ENCODE measurements around the gene PTPA.

The PTPA gene

DNA sequence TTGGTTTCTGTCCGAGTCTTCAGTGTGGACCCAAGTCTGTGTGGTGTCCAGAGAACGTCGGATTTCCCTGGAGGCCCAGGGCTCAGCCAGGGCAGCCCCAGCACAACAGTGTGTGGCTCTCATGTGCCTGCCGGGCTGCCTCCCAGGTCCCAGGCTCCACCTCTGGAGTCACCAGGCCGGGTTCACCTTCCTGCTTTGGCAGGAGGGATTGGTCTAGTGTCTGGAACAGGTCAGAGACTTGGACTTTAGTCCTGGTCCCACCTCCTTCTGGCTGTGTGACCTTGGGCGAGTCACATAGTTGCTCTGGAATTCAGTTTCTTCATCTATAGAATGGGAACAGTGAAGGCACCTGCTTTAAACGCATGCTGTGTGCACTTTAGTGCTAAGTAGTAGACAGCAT, 27.1 kb upstream of the PTPA start:
- DNase-seq, result no peak

DNA sequence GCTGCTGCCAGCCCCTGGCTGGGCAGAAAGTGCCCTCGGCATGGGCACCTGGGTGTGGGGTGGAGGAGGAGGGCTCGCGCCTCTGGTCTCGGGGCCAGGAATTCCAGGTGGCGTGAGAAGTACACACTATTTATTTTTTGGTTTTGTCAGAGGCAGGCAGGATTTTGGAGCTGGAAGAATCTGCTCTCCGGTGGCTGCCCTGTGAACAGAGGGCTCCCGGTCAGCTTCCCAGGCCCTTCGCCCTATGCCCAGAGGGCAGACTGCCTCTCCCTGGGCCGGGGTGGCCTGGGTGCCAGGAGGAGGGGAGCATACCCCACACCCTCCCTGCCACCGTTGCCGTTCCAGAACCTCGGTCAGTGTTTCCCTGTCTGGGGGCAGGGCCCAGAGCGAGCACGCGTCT, 22.0 kb upstream of the PTPA start:
- DNase-seq, result no peak

DNA sequence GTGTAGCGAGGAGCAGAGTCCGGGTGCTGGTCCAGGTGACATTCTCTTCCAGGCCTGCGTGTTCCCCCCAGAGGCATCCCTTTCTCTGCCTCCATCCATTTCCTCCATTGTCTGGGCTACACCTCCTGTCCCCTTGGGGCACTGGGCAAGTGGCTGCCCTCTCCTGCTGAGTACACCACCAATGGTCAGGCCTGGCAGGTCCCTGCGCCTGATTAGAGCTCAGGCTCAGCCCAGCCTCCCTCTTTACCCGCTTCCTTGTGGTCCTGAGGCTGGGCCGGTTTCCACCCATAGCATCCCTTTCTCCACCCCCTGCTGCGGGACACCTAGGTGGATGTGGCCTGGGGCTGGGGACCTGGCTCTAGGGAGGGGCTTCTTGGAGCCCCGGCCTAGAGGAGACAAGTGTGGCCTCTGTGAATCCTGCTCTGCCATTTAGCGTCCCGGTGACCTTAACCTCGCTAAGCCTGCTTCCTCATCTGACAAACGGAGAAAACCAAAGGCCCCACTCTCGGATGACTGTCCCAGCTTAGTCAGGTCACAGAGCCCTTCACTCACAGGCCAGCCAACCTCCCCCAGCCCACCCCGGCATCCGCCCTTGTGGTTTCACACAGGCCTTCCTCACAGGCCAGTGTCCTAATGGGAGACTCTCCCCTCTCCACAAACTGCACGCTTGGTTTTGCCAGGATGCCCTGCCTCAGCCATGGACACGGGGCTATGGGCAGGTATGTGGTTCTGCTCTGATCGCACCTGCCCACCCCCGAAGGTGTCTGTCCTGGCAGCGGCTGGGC, 17.4 kb upstream of the PTPA start:
- DNase-seq, result no peak

DNA sequence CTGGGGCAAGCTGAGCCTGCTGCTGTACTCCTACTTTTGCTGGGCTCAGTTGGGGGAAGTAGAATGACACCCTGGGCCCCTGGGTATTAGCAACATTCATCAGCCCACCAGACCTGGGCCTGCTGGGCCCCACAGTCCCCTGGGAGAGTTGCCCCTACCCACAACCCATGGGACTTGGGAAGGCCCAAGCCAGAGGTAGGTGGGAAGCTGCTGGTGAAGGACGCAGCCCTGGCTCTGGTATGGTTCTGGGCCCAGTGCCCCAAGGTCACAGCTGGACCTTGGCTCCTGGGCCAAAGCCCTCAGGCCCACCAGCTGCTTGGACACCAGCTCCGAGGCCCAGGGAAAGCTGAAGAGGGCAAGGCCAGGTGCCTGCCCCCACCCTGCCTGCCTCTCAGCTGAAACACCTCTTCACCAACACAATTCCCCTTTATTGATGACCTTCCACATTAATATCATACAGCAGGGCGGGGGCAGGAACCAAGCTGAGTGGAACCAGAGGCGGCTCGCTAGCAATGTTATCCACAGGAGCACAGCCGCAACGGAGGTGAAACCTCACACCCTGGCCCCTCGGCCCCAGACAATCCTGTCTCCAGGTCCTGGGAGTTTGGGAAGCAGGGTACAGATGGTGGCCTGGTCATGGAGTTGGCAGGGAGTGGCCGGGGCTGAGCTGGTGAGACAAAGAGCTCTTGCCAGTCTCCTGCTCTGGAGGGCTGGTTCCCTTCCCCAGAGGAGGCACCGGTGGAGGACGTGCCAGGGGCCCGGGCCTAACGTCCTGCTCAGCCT, 16.6 kb upstream of the PTPA start:
- DNase-seq, result no peak

DNA sequence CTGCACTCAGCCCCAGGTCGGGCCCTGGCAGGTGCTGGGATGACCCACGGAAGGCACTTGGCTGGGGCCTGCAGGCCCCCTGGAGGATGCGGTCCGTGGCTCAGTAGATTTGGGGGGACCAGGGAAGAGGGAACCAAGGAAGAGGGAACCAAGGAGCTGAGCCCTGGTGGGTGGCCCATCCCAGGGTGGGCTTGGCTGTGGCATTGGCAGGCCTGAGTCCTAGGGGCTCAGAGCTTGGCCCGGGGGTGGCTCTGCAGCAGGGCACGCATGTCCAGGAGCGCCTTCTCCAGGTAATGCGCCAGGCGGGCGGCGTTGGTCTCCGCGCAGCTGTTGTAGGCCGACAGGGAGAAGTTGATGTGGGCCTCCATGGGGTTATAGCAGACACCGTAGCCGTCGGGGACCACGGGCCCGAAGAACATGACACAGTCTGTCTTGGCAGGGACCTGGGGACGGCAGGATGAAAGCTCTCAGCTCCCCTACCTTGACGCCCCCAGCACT, 16.0 kb upstream of the PTPA start:
- no peak for DNase-seq

DNA sequence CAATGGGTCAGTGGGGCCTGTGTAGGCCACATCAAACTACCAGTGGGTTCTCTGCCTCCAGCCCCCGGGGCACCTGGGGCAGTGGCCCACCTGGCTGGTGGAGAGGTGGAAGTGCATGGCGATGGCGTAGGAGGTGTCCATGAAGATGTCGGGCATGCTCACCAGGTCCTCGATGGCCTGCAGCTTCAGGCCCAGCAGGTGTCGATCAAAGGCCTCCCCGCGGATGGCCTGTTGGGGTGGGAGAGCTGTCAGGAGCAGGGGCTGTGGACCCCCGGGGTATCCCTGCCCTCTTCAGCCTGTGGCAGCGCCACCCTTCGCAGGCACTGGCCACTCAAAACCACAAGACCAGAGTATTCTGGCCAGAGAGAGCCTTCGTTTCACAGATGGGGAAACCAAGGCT, 15.3 kb upstream of the PTPA start:
- no peak for DNase-seq

DNA sequence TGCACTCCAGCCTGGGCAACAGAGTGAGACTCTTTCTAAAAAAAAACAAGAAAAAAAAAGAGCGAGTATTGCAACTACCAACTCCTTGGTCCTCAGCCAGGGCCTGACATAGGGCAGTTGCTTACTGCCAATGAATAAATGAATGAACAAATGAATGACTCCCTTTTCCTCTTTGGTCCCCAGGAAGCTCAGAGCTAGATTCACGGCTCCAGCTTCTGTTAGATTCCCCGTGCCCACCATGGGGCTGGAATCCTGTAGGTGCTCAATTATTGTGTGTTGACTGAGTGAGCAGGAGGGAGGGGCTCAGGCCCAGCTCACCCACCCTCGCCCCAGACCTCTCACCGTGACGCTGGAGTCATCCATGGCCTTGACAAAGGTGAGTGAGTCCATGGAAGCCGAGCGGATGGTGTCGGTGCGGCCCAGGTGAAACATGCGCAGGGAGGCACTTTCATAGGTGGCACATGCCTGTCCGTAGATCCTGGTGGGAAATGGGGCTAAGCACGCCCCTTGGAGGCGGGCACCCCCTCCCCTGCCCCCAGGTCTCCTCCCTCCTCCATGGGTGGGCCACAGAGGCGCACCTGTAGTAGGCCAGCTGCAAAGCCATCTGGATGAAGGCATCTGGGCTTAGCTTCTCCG, 13.4 kb upstream of the PTPA start:
- no peak for DNase-seq

DNA sequence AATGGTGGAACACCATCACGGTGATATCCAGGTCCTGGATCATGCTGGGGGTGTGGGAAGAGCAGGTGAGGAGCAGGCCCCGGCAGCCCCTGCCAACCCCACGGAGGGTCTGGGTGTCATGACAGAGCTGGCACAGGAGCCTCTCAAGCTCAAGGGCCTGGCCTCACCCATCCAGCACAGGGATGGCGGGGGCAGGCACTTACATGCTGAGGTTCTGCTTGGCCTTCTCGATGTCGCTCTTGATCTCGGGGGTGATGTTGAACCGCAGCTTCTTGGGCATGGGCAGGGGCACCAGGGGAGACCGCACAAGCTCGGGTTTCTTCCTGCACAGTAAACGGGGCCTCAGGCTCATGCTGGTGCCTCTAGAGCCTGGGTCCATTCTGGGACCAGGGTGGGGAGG, 12.9 kb upstream of the PTPA start:
- DNase-seq, result no peak

DNA sequence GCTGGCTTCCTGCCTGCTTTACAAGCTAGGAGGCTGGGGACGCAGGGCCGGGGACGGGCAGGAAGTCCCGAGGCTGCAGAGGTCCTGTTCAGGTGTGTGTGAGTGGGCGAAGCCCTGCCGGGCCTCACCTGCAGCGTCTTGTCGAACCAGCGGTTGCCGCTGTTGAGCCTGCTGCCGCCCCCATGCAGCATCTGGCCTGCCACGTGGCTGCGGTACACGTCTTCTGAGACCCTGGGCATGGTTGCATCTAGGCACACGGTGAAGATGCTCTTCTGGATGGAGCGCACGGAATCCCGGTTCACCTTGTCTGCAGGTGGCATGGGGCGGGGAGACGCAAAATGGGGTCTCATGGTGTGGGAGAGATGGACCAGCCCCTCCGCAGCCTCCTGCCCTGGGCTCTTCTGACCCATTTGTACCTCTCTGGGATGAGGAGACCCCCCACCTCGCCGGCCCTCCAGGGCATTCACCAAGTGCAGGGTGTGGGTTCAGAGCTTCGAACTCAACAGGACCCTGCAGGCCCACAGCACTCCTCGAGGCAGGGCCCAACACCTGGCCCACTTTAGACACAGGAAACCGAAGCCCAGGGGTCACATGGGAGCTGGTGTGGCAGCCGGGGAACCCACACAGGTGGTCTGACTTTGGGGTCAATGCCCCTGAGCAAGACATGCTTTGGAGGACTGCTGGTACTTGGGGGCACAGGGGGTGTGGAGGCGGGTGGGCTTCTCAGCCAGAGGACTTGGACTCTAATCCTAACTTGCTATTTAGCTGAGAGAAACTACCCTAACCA, 10.6 kb upstream of the PTPA start:
- DNase-seq, result no peak

DNA sequence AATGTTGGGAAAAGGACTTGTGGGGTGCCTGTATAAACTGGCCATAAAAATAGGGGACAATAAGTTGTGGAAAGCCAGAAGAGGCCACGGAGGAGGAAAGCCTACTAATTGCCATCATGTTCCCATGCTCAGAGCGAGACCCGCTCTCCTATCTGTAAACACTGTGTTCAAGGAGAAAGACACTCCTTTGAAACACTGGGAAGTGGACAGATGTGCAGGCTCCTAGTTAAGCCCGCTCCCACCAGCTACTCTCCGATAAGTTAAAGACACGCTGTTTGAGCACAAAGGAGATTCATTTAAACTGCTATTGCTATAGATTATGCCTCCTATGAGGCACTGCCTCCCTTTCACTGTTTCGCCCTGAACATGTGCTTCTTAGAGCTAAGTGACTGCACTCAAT, 9.9 kb upstream of the PTPA start:
- DNase-seq, result no peak

DNA sequence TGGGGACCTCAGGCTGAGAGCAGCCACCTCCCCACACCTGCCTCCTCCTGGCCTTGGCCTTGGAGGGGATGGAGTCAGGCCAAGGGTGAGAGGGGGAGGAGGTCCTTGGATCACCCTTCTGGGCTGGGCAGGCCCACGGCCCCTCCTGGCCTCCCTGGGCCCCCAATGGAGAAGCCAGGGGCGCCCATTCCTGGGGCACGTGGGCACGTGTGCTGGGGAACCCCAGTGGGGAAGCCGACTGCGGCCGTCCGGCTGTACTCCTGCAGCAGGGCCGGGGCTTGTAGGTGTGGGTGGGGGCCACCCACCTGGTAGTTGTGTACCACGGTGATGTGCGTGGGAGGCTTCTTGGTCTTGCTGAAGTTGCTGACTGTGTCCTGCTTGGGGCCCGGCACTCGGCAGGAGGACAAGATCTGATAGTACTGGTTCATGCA, 9.1 kb upstream of the PTPA start:
- DNase-seq, result no peak

DNA sequence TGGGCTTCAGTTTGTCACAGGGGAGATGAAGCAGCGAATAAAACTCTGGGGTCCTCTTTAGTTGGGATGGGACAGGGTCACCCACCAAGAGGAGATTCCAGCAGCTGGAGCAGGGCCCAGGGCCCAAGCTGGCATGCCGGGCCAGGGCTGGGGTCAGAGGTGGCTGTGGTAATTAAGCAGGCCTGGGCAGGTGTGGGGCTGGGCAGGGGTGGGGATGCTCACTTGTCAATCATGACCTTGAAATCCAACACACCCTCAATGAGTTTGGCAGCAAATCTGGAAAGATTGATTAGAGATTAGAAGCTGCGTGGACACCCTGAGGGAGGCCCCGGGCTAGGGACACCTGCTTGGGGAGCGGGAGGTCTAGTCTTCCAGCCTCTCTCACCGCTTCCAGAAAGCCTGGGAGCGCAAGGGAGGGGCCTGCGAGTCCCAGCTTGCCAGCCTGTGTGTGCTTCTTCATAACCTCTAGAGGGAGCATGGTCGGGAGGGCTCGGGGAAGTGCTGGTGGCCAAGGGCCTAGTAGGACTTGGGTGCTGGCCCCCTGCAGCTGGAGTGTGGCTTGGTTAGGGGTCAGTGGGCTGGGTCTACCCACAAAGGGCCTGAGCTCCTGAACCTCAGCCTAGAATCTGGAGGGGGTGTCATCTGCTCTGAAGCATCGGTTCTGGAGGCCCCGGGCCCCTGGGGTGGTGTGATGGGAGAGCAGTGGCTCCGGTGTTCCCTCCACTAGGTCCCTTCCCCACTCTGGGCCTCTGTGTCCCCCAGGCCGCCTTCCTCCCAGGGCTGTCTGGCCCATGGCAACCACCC, 8.2 kb upstream of the PTPA start:
- DNase-seq, result peak; percentile 84

DNA sequence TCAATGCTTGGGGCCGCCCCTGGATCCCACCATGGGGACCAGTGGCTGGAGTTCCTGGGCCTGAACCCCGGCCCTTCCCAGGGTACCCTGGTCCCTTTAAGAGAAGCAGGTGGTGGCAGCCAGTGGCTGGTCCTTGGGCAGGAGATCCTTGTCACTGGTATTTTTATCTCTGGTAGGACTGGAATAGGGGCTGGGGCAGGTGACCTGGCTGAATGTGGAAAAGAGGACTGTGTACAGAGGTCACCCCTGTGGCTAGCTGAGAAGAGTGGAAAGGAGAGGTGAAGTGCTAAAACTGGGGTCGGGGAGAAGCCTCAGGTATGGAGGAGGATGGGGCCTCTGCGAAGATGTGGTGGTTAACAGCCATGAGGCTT, 7.6 kb upstream of the PTPA start:
- no peak for DNase-seq

DNA sequence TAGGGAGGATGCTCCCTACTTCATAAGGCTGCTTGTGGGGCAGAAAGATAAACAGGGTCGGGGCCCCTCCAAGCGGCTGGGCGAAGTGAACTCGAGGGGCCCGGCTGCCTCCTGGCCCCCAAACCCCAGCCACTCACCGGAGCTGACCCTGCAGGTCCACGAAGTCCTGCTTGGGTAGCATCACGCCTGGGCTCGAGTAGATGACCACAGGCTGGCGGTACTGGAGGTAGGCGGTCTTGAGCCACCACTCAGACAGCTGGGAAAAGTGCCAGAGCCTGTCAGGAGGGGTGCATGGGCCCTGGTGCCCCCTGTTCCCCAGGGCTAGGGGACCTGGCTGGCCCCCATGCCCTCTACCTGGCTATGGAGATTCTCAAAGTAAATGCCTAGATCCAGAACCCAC, 7.2 kb upstream of the PTPA start:
- no peak for DNase-seq

DNA sequence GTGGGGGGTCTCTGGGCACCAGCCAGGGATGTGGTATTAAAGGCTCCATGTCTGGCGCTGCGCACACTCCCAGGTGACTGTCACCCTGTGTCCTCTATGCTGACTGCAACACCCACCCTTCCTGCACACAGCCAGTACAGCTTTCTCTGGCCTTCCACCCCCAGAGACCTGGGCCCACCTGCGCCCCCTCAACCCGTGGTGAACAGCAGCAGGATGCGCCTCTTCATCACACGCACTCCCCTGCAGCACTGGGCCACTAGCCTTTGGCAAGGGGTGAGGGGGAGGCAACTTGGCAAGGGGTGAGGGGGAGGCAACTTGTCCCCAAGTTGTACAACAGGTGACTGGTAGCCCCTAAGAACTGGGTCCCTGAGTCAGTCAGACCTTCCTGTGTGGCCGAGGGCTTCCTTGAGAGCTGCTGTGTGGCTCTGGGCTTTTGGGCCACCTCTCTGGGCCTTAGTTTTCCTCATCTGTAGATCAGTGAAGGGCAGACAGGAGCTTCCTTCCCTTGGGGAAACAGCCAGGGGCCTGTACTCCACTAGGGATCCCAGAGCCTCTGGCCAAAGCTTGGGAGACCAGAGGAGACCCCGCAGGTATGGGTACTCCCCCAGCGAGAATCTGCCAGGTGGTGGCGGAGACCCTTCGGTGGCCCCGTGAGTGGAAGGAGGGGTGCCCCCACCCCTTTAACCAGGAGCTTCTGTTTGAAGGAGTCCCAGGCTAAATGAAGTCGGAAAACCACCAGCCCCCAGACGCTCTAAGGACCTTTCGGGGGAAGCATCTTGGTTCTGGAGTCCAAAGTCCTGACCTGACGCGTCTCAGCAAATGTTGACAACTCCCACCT, 5.1 kb upstream of the PTPA start:
- DNase-seq, result no peak

DNA sequence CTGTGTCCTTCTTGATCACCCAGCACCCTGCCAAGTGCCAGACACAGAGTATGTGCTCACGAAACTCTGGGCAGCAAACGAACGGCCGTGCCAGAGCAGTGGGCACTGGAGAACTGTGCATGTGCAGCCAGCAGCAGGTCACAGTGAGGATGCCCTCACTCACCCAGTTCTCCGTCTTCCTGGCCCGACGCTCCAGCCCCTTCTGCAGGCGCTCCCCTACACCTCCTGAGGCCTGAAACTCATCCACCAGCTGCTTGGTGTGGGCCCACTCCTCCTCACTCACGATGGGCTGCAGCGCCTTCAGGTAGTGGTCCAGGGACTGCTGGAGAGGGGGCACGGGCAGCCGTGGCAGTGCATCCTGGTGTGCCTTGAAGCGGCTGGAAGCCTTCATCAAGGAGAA, 3.6 kb upstream of the PTPA start:
- DNase-seq, result no peak

DNA sequence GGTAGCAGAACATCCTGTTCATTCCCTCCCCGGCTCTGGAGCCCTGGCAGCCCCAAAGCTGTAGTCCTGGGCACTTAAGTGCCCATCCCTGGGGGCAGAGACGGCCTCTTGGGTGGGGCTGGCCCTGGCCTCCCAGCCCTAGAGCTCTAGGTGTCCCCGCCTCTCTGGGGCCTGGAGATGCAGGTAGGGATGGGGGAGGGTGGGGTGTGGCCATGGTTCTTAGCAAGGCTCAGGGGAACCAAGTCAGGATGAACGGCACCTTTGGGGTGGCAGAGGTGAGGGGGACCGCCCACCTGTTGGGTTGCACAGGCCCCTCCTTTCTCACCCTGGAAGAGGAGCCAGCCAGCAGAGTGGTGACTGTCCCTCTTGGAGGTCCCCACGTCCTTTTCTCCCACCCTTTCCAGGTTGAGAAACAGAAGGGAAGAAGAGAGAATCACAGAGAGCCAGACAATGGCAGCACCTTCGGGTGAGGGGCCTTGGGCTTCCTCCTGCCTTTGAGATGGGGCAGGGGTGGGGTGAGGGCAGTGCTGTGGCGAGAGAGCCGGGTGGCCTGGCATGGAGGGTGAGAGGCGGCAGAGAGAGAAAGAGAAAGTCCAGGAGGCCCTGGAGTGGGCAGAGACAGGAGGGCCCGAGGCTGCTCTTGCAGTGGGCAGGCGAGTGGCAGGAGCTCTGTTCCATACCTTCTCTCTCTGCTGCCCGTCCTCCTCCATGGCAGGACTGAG, 3.0 kb upstream of the PTPA start:
- DNase-seq, result no peak

DNA sequence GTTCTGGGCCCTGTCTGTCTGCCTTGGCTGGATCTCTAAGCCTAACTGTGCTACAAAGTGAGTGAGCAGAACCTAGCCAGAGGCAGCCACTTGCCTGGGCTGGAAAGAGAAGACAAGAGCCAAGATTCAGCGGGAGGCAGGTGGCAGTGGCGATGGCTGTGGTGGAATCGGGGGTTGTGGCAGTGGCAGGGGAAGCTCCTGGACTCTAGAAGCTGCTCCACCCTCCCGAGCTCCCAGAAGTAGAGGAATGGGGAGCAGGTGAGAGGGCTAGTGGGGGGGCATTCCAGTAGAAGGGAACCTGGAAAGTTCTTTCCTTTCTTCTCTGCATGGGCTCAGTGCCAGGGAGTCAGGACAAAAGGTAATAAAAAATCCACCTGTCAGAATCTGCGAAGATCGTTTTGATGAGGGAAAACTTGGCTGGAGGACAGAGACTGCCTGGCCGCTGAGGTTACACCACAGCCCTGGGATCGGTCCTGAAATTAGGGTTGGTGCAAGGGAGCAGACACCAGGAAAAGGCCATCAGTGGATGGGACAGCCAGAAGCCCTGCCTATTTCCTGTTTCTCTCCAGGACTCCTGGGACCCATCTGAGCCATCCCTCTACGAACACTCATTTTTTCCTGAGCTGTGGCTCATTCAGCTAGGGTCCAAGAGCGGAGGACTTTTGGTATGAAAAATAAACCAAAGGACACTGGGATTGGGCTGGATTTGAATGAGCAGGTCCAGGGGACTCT, 2.2 kb upstream of the PTPA start:
- DNase-seq, result no peak

DNA sequence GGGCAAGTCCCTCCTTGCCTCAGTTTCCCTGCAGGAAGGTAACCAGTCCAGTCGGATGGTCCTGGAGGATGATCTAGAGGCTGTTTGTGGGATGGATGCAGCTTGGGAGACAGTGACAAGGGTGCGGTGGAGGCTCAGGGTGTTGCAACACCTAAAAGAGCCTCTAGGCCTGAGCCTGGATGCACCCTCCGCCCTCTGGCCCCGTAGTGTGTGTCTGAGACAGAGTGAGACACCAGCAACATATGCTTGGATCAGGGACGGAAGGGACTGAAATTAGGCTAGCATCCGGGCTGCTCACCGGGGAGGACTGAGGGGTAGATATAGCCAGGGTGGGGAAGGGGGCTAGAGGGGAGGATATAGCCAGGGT, 1.7 kb upstream of the PTPA start:
- DNase-seq, result peak; percentile 55
